ENCODE measurements around the gene PTPN1. TPM values are rescaled to one million over a fixed set of nuclear protein-coding genes. Genes with fewer than 3 reads are reported as not detected.
A peak's percentile ranks its signal among the peaks of the same experiment; 100 is the strongest.

PTPN1 gene
- total RNA-seq, 4 donors from 2014 or later: 21.8 to 46.8 (median 44.4) TPM

DNA sequence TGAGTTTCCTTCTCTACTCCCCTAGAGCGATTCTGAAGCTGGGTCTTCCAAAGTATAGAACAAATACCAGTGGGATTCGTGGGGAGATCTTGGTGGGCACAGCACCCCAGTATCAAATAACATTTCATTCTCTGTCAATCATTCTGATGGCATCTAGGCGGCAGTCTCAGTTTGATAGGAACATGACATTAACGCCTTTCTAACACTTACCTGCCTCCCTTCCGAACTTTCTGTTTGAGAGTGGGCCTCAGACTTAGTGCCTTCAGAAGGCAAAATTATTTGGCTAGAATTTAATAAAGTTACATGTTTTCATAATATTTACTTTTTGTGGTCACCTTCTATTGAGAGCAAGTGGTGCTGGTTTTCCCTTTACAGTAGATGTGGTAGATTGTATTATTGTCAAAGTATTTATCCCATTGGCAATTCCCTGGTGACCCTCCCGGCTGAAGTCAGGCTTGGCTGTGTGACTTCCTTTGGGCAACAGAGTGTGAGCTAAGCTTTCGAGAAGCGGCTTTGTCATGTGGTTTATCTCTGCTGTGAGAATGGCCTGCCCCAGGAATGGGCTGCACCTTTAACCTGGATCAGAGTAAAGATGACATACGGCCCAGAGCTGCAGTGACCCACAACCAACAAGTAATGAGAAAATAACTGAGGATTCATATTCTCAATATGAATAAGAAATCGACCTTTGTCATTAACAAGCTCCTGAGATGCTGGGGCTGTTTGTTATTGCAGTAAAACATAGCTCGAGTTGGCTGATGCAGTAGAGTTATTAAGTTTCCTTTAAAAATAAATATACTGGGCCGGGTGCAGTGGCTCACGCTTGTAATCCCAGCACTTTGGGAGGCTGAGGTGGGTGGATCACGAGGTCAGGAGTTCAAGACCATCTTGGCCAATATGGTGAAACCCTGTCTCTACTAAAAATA lies 45.2 kb upstream of the PTPN1 start:
- TF ChIP-seq, protein P1, sequence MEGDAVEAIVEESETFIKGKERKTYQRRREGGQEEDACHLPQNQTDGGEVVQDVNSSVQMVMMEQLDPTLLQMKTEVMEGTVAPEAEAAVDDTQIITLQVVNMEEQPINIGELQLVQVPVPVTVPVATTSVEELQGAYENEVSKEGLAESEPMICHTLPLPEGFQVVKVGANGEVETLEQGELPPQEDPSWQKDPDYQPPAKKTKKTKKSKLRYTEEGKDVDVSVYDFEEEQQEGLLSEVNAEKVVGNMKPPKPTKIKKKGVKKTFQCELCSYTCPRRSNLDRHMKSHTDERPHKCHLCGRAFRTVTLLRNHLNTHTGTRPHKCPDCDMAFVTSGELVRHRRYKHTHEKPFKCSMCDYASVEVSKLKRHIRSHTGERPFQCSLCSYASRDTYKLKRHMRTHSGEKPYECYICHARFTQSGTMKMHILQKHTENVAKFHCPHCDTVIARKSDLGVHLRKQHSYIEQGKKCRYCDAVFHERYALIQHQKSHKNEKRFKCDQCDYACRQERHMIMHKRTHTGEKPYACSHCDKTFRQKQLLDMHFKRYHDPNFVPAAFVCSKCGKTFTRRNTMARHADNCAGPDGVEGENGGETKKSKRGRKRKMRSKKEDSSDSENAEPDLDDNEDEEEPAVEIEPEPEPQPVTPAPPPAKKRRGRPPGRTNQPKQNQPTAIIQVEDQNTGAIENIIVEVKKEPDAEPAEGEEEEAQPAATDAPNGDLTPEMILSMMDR (IDR thresholded peaks at IDR 0.05 in 4 of 5, conservative IDR thresholded peaks at IDR 0.05 in 1 of 5): no peak
- TF ChIP-seq POLR2A (IDR thresholded peaks at IDR 0.05): no peak
- DNase-seq (no peak), ATAC-seq (no peak)
- in situ Hi-C loops (cut with MboI; ENCODE audit: low sequenced_read_pairs in 4 of 4): loop anchor here (5.0 to 25.0 kb wide), 6 partner anchors 63 to 278 kb away; no protein-coding TSS in a partner anchor
- Histone ChIP-seq H3K9me3 (no peaks in the 10 kb centered on the region), H3K36me3 (no peaks in the 10 kb centered on the region), H3K4me1 (peaks cover 18 to 21% of the 10 kb centered on the region in 2 donors), H3K27ac (no peak overlapping the region), H3K27me3 (no peaks in the 10 kb centered on the region), H3K4me3 (no peak overlapping the region)
- intact Hi-C loops (cut with DNase I; ENCODE audit: low total_unique reads): loop anchor here (1.0 to 10.0 kb wide), 4 partner anchors 112 to 350 kb away; partner anchors contain the start of gene UBE2V1

DNA sequence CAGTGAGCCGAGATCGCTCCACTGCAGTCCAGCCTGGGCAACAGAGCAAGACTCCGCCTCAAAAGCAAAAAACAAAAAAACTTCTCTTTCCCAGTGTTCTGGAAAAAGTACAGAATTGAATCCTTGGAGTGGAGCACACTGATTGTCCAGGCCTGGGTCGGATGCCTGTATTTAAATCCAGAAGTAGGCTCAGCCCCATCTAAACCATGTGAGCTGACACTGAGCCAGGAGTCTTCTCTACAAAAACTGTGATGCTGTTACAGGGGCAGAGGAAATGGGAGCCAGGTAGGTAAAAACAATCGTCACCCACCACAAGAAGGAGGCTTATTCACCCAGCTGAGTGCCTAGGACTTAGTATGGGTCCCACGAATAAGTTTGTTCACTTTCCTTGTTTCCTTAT lies 43.0 kb upstream of the PTPN1 start:
- in situ Hi-C loops (cut with MboI; ENCODE audit: low sequenced_read_pairs in 4 of 4) (loop anchor here in 3 of 4 donors (10.0 to 25.0 kb wide), 2 partner anchors 108 to 180 kb away; no protein-coding TSS in a partner anchor), intact Hi-C loops (cut with DNase I; ENCODE audit: low total_unique reads) (loop anchor here (10.0 kb wide), 1 partner anchor 352 kb away; the partner anchor contains the start of gene UBE2V1)
- Histone ChIP-seq H3K9me3 (no peaks in the 10 kb centered on the region), H3K27ac (no peak overlapping the region), H3K27me3 (no peaks in the 10 kb centered on the region), H3K4me1 (peaks cover 9 to 10% of the 10 kb centered on the region in 2 donors), H3K36me3 (no peaks in the 10 kb centered on the region), H3K4me3 (no peak overlapping the region)
- ATAC-seq: no peak
- TF ChIP-seq, protein P1 (IDR thresholded peaks at IDR 0.05 in 4 of 5, conservative IDR thresholded peaks at IDR 0.05 in 1 of 5): no peak
- no peak for TF ChIP-seq POLR2A (IDR thresholded peaks at IDR 0.05)
- DNase-seq: no peak

DNA sequence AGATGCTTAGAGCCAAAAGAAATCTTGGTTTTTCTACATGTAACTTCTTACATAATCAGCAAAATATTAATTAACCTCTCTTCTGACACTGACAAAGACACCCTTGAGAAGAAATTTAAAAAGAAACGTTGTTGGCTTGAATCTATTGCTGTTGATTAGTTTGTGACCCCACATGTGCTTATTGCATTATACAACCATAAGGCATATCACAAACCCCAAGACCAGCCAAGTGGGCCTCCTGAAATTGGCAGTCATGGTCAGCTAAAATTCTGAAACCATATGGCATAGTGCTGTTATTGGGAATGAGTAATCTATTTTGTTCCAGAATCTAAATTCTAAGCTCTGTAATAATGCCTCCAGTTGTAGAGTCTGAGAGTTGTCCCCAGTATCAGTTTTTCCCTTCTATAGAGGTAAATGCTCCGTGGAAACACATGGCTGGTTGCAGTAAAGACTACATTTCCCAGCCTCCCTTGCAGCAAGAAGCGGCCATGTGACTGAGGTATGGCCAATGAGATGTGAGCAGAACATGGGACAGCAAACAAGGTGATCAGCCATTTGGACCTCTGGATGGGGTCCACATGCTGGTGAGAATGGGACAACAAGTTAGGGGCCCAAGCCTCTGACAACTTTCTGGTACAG lies 42.3 kb upstream of the PTPN1 start:
- in situ Hi-C loops (cut with MboI; ENCODE audit: low sequenced_read_pairs in 4 of 4): loop anchor here in 3 of 4 donors (10.0 to 25.0 kb wide), 2 partner anchors 107 to 181 kb away; no protein-coding TSS in a partner anchor
- Histone ChIP-seq H3K9me3 (no peaks in the 10 kb centered on the region), H3K4me1 (peaks cover 3 to 4% of the 10 kb centered on the region in 2 donors), H3K27me3 (no peaks in the 10 kb centered on the region), H3K27ac (no peak overlapping the region), H3K4me3 (no peak overlapping the region), H3K36me3 (no peaks in the 10 kb centered on the region)
- no peak for TF ChIP-seq POLR2A (IDR thresholded peaks at IDR 0.05)
- TF ChIP-seq, protein P1 (IDR thresholded peaks at IDR 0.05 in 4 of 5, conservative IDR thresholded peaks at IDR 0.05 in 1 of 5): no peak
- peak in 1 of 2 donors; percentile 57 for DNase-seq
- intact Hi-C loops (cut with DNase I; ENCODE audit: low total_unique reads): loop anchor here (10.0 kb wide), 1 partner anchor 353 kb away; the partner anchor contains the start of gene UBE2V1
- ATAC-seq: peak; percentile 52 to 70

DNA sequence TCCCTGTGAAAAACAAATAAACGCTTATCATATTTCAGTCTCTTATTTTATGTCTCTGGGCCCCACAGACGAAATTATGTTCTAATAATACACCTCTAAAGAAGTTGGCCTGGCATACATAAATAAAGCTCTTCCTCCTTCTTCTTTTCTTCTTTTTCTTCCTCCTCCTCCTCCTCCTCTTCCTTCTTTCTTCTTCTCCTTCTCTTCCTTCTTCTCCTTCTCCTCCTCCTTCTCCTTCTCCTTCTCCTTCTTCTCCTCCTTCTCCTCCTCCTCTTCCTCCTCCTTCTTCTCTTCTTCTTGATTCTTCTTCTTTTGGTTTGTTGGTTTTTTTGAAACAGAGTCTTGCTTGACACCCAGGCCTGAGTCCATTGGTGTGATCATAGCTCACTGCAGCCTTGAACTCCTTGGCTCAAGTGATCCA lies 41.8 kb upstream of the PTPN1 start:
- DNase-seq (no peak), ATAC-seq (no peak)
- no peaks in the 10 kb centered on the region for H3K9me3 ChIP-seq
- in situ Hi-C loops (cut with MboI; ENCODE audit: low sequenced_read_pairs in 4 of 4) (loop anchor here in 3 of 4 donors (10.0 to 25.0 kb wide), 2 partner anchors 106 to 181 kb away; no protein-coding TSS in a partner anchor), intact Hi-C loops (cut with DNase I; ENCODE audit: low total_unique reads) (loop anchor here (10.0 kb wide), 1 partner anchor 354 kb away; the partner anchor contains the start of gene UBE2V1)
- no peak overlapping the region for H3K27ac ChIP-seq
- H3K4me3 ChIP-seq: no peak overlapping the region
- TF ChIP-seq, protein P1 (IDR thresholded peaks at IDR 0.05 in 4 of 5, conservative IDR thresholded peaks at IDR 0.05 in 1 of 5): no peak
- no peak for TF ChIP-seq POLR2A (IDR thresholded peaks at IDR 0.05)
- H3K4me1 ChIP-seq: peaks cover 3 to 4% of the 10 kb centered on the region in 2 donors
- H3K27me3 ChIP-seq: no peaks in the 10 kb centered on the region
- H3K36me3 ChIP-seq: no peaks in the 10 kb centered on the region

Measured in gastrocnemius medialis (tissue), 4 donors.